HAP-1 (cell line): ENCODE measurements around the gene TRPV2.

Experiments
- DNase-seq, 2 experiments: peaks; one replicate each; pipeline ENCODE4 v3.0.0-alpha.2; 2016 to 2020; ENCODE audit warnings: low spot score in 2 of 2
- H3K27me3 ChIP-seq: fragments of 250-450 bp; sonication (Bioruptor Pico); 2 replicates; pipeline ENCODE4 v1.5.1; 2020; ENCODE audit warnings: low read depth, mild to moderate bottlenecking, moderate library complexity
- H3K36me3 ChIP-seq: fragments of 250-450 bp; sonication (Bioruptor Pico); replicated peaks from 2 replicates; pipeline ENCODE4 v1.5.1; 2020; ENCODE audit warnings: mild to moderate bottlenecking
- H3K4me1 ChIP-seq: fragments of 250-450 bp; sonication (Bioruptor Pico); 2 replicates; pipeline ENCODE4 v1.5.1; 2020; ENCODE audit warnings: mild to moderate bottlenecking
- H3K4me3 ChIP-seq: fragments of 250-450 bp; sonication (Bioruptor Pico); 2 replicates; pipeline ENCODE4 v1.5.1; 2020; ENCODE audit warnings: mild to moderate bottlenecking, moderate library complexity
- H3K9me3 ChIP-seq: fragments of 250-450 bp; sonication (Bioruptor Pico); 2 replicates; pipeline ENCODE4 v1.5.1; 2020; ENCODE audit warnings: mild to moderate bottlenecking, moderate library complexity
- in situ Hi-C: fragments of 300-500 bp; cut with MboI; formaldehyde crosslinking; loops from 3 replicates; pipeline ENCODE4 v1.14.3; 2020; ENCODE audit warnings: low sequenced_read_pairs, inconsistent platforms, mixed read lengths

Gene TRPV2

DNA sequence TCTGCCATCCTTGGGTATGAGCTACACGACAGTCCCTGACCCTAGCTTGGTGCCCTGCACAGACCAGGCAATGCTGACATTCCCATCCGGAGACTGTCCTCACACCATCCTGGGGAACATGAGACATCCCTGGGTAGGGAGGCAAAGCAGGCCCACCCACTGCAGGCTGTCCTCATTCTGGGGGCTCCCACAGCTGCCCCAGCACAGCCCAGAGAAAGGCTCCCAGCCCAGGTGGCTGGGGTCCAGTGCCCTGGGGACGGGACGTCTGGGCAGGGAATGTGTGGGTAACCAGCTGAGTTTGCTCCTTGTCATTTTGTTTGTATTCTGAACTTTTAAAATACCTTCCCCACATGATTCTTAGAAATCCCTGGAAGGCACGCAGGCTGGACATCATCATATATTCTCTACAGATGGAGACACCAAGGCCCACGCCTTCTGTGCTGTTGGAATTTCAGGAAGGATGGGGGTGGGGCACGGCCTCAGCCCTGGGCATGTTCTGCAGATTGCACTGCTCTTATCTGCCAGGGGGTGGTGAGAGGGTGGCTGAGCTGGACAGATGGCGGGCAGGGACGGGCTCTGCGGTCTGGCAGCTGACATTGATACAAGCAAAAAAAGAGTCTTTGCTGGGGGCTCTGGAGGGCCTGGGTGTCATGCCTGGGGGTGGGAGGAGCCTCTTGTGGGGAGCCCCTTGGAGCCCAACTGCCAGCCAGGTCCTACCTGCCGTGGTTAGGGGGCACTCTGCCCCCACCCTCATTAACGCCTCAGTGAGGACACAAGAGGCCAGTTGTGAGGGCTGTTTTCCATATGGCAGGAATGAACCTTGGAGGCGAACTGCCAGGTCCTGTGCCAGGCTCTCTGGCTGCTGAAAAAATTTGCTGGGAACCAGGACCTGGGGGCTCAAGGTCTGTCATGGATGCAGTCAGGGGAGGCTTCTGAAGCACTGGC is 48.3 kb downstream of the TRPV2 start:
- Histone ChIP-seq H3K4me1 (no peaks in the 10 kb centered on the region), H3K9me3 (no peaks in the 10 kb centered on the region), H3K36me3 (peaks cover 8% of the 10 kb centered on the region), H3K27me3 (no peaks in the 10 kb centered on the region), H3K4me3 (no peak overlapping the region)
- no peak for DNase-seq
- in situ Hi-C loops = no loop called here

DNA sequence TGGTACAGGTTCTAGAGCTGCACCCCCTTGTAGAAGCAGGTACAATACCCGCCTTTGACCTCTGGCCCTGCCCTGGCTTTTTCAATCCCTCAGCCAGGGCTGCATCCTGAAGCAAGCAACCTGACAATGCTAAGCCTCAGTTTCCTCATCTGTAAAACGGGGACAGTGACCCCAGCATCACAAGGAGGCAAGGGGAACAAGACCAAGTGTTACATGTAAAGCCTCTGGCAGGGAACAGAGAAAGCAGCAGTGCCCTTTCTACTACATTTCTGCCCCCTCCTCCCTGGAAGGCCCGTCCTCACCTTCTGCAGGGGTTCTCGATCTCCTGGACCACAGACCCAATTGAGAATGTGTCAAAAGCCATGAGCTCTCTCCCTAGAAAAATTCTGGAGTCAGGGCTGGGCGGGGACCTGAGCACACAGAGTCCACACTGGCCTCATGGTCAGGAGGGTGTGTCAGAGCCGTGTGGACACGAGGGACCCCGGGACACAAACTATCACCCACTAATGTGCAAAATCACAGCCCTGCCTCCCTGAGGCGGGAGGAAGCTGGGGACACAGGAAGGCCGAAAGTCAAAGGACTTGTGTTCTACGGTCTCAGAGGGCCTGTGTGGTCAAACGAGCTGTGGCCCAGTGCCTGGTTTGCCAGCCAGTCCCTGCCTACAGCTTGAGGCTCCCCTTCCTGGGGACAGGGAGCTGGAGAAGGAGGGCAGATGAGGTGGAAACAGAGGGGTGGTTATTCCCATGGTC is 49.1 kb downstream of the TRPV2 start:
- Histone ChIP-seq H3K4me3 (no peak overlapping the region), H3K27me3 (no peaks in the 10 kb centered on the region), H3K36me3 (peaks cover 8% of the 10 kb centered on the region), H3K4me1 (no peaks in the 10 kb centered on the region), H3K9me3 (no peaks in the 10 kb centered on the region)
- DNase-seq = no peak
- in situ Hi-C loops = no loop called here

- no peak for DNase-seq
- peaks cover 8% of the 10 kb centered on the region for H3K36me3 ChIP-seq
- H3K27me3 ChIP-seq = no peaks in the 10 kb centered on the region
- in situ Hi-C loops = no loop called here
- no peak overlapping the region for H3K4me3 ChIP-seq
- no peaks in the 10 kb centered on the region for H3K9me3 ChIP-seq
- no peaks in the 10 kb centered on the region for H3K4me1 ChIP-seq
Measured at GRCh38 chr17:16465052-16465312, 49.6 kb downstream of the TRPV2 start.

DNA sequence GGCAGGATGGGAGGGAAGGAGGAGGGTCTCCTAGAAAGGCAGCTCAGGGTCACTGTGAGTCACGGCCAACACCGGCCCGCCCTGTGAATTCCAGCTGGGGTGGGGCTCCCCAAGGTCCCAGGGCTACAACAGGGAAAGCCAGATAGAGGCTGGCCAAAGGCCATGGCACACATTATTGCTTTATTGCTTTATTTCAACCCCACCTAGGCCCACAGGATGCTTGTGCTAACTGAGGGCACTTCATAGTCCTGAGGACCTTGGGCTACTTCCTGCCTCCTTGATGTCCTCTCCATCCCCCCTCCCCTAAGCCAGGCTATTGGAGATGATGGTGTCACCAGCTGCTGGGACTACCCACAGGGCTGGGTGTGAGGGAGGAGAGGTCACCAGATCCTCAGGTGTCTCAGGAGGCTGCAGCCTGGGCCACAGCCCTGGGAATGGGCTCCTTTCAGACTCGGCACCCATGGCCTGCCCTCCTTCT is 50.5 kb downstream of the TRPV2 start:
- no peak for DNase-seq
- no peak overlapping the region for H3K4me3 ChIP-seq
- no peaks in the 10 kb centered on the region for H3K9me3 ChIP-seq
- peaks cover 6% of the 10 kb centered on the region for H3K36me3 ChIP-seq
- in situ Hi-C loops = no loop called here
- H3K4me1 ChIP-seq = no peaks in the 10 kb centered on the region
- no peaks in the 10 kb centered on the region for H3K27me3 ChIP-seq

GRCh38 chr17:16466407-16466806 is 51.0 kb downstream of the TRPV2 start:
- Histone ChIP-seq H3K9me3 (no peaks in the 10 kb centered on the region), H3K36me3 (peaks cover 5% of the 10 kb centered on the region), H3K4me1 (no peaks in the 10 kb centered on the region), H3K4me3 (no peak overlapping the region), H3K27me3 (no peaks in the 10 kb centered on the region)
- in situ Hi-C loops = no loop called here
- DNase-seq = no peak

GRCh38 chr17:16467044-16467443 is 51.7 kb downstream of the TRPV2 start:
- DNase-seq = no peak
- Histone ChIP-seq H3K27me3 (no peaks in the 10 kb centered on the region), H3K9me3 (no peaks in the 10 kb centered on the region), H3K4me3 (no peak overlapping the region), H3K36me3 (peaks cover 5% of the 10 kb centered on the region), H3K4me1 (no peaks in the 10 kb centered on the region)
- in situ Hi-C loops = no loop called here

GRCh38 chr17:16467886-16468285 is 52.5 kb downstream of the TRPV2 start:
- H3K4me1 ChIP-seq = no peaks in the 10 kb centered on the region
- H3K27me3 ChIP-seq = no peaks in the 10 kb centered on the region
- no peak overlapping the region for H3K4me3 ChIP-seq
- in situ Hi-C loops = no loop called here
- H3K9me3 ChIP-seq = no peaks in the 10 kb centered on the region
- peaks cover 2% of the 10 kb centered on the region for H3K36me3 ChIP-seq
- no peak for DNase-seq

DNA sequence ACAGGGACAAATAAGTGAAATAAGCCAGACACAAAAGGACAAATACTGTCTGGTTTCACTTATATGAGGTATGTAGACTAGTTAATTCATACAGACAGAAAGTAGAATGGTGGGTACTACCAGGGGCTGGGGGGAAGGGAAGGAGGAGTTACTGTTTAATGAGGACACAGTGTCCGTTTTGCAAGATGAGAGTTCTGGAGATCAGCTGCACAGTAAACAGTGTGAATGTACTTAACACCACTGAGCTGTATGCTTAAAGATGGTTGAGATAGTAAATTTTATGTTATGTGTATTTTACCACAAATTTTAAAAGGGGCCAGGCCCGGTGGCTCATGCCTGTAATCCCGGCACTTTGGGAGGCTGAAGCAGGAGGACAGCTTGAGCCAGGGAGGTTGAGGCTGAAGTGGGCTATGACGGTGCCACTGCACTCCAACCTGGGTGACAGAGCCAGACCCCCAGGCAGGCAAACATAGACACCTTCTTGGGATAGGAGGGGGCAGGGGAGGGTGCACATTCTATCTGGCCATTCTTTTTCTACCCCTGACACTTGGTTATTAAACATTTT is 53.1 kb downstream of the TRPV2 start:
- no peaks in the 10 kb centered on the region for H3K36me3 ChIP-seq
- H3K4me1 ChIP-seq = no peaks in the 10 kb centered on the region
- H3K27me3 ChIP-seq = no peaks in the 10 kb centered on the region
- DNase-seq = no peak
- in situ Hi-C loops = no loop called here
- no peak overlapping the region for H3K4me3 ChIP-seq
- no peaks in the 10 kb centered on the region for H3K9me3 ChIP-seq

DNA sequence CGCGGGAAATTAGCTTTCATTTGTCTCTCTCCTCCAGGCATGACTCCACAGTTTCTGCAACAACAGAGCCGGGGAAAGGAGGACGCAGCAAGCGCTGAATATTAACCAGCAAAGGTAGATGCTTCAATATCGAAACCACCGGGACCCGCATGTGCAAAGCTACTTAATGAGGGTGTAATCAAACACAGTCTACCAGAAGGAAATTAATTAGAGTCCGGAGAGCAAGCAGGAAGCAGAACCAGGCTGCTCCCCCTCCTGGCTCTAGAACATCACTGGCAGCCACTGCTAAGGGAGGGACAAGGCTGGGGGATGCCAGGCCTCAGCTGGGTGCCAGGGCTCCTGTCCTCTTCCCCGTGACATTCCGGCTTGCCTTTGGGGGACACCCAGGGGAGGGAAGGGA is 54.9 kb downstream of the TRPV2 start:
- no peaks in the 10 kb centered on the region for H3K9me3 ChIP-seq
- H3K27me3 ChIP-seq = no peaks in the 10 kb centered on the region
- no peak for DNase-seq
- H3K4me1 ChIP-seq = no peaks in the 10 kb centered on the region
- no peaks in the 10 kb centered on the region for H3K36me3 ChIP-seq
- no peak overlapping the region for H3K4me3 ChIP-seq
- in situ Hi-C loops = no loop called here

- no peak for DNase-seq
- no peaks in the 10 kb centered on the region for H3K27me3 ChIP-seq
- no peaks in the 10 kb centered on the region for H3K9me3 ChIP-seq
- no peak overlapping the region for H3K4me3 ChIP-seq
- no peaks in the 10 kb centered on the region for H3K36me3 ChIP-seq
- no peaks in the 10 kb centered on the region for H3K4me1 ChIP-seq
- in situ Hi-C loops = no loop called here
Measured at GRCh38 chr17:16471295-16471694, 55.9 kb downstream of the TRPV2 start.

DNA sequence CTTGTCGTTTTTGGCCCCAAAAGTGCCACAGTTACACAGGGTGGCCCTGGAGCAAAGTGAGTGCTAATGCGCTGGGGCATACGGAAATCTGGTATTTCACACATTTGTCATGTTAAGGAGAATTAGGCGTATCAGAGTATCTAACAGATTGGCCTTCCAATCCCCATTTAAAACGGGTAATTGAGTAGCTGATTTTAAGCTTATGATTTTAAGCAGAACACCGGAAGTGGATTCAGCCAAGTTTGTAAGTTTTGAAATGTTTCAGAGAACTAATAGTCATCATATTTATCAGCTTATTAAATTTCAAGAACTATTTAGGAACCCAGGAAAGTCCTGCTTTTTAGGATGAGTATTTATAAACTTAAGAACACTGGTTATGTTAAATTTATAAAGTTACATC is 57.2 kb downstream of the TRPV2 start:
- in situ Hi-C loops = no loop called here
- Histone ChIP-seq H3K9me3 (no peaks in the 10 kb centered on the region), H3K36me3 (no peaks in the 10 kb centered on the region), H3K27me3 (no peaks in the 10 kb centered on the region), H3K4me3 (no peak overlapping the region), H3K4me1 (no peaks in the 10 kb centered on the region)
- no peak for DNase-seq

DNA sequence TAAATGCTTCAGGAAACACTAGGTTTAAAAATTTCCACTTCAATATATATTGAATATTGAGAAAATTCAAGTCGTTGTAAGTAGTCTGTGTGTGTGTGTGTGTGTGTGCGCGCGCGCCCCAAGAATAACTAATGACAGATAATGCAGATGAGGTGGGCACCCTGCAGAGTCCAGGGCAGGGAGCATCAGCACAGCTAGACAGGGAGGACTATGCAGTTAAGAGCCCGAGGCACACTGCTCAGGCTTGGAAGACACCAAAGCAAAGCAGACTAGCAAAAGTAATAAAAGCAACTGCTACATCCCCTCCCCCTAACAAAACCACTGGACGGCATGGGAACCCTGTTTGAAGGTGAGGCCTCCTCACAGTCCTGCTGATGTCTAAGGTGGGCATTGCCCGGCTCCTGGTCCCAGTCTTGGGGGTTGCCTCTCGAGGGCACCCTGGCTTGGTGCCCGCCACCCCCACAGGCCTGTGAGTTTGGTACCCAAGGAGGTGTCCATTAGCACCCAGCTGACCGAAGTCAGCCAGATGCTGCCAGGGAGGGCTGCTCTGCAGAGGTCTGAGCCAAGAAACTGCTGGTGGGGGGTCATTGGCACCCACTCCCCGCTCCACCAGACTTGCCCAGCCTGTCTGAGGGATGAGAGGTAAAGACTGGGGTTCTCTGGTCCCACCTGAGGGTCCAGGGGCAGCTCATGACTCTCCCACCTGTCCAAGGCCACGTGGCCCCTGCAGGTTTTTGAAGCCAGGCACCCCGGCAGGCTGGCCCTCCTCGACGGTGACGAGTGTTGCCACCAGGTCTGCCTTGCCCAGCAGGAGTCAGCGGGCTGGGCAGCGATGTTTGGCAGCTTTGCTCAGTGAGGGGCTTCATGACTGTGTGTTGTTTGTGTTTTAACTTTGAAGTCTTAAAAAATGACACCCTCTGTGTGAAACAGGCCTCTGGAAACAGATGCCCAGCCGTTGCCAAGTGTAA is 58.0 kb downstream of the TRPV2 start:
- H3K4me1 ChIP-seq = no peaks in the 10 kb centered on the region
- in situ Hi-C loops = no loop called here
- no peaks in the 10 kb centered on the region for H3K27me3 ChIP-seq
- H3K9me3 ChIP-seq = no peaks in the 10 kb centered on the region
- H3K36me3 ChIP-seq = no peaks in the 10 kb centered on the region
- H3K4me3 ChIP-seq = no peak overlapping the region
- no peak for DNase-seq

GRCh38 chr17:16474012-16474725 is 58.8 kb downstream of the TRPV2 start:
- no peaks in the 10 kb centered on the region for H3K27me3 ChIP-seq
- H3K4me1 ChIP-seq = no peaks in the 10 kb centered on the region
- H3K9me3 ChIP-seq = no peaks in the 10 kb centered on the region
- in situ Hi-C loops = no loop called here
- no peak for DNase-seq
- no peaks in the 10 kb centered on the region for H3K36me3 ChIP-seq
- H3K4me3 ChIP-seq = no peak overlapping the region
